MM.1S (cell line): ENCODE measurements around the gene MSI2.

Experiments used
- DNase-seq: peaks from one replicate; pipeline ENCODE4 v3.0.0-alpha.2; 2015
- H2AFZ ChIP-seq: fragments of 300-600 bp; sonication (generic); 2 replicates; pipeline ENCODE4 v1.6.0; 2016; ENCODE audit warnings: antibody characterized with exemption, low read length
- H3F3A ChIP-seq: fragments of 300-600 bp; sonication (generic); 2 replicates; pipeline ENCODE4 v1.6.1; 2016; ENCODE audit warnings: mild to moderate bottlenecking, antibody characterized with exemption, low read length, moderate library complexity, mixed read lengths; ENCODE audit not compliant: insufficient read depth
- H3K27ac ChIP-seq: fragments of 300-600 bp; sonication (generic); 2 replicates; pipeline ENCODE4 v1.5.1; 2016; ENCODE audit warnings: mild to moderate bottlenecking, low read length
- H3K27me3 ChIP-seq: fragments of 300-600 bp; sonication (generic); replicated peaks from 2 replicates; pipeline ENCODE4 v1.6.0; 2016; ENCODE audit warnings: low read length; ENCODE audit not compliant: insufficient read depth
- H3K36me3 ChIP-seq: fragments of 300-600 bp; sonication (generic); replicated peaks from 2 replicates; pipeline ENCODE4 v1.6.1; 2016; ENCODE audit warnings: mild to moderate bottlenecking, low read length, mixed read lengths; ENCODE audit not compliant: insufficient read depth
- H3K4me1 ChIP-seq: fragments of 300-600 bp; sonication (generic); 2 replicates; pipeline ENCODE4 v1.6.1; 2016; ENCODE audit warnings: low read length, mixed read lengths
- H3K4me2 ChIP-seq: fragments of 300-600 bp; sonication (generic); 2 replicates; pipeline ENCODE4 v1.6.0; 2016; ENCODE audit warnings: low read depth, low read length
- H3K4me3 ChIP-seq: fragments of 300-600 bp; sonication (generic); 2 replicates; pipeline ENCODE4 v1.5.1; 2016; ENCODE audit warnings: low read length, mixed read lengths
- H3K79me2 ChIP-seq: fragments of 300-600 bp; sonication (generic); 2 replicates; pipeline ENCODE4 v1.6.1; 2016; ENCODE audit warnings: mixed run types, low read length, mixed read lengths
- H3K9ac ChIP-seq: fragments of 300-600 bp; sonication (generic); 2 replicates; pipeline ENCODE4 v1.6.1; 2016; ENCODE audit warnings: low read length, mixed read lengths
- H3K9me2 ChIP-seq: fragments of 300-600 bp; sonication (generic); replicated peaks from 2 replicates; pipeline ENCODE4 v1.6.1; 2016; ENCODE audit warnings: mild to moderate bottlenecking, low read length, mixed read lengths; ENCODE audit not compliant: insufficient read depth
- H3K9me3 ChIP-seq: fragments of 300-600 bp; sonication (generic); replicated peaks from 2 replicates; pipeline ENCODE4 v1.6.1; 2016; ENCODE audit warnings: mild to moderate bottlenecking, low read length, mixed read lengths; ENCODE audit not compliant: insufficient read depth
- H4K20me1 ChIP-seq: fragments of 300-600 bp; sonication (generic); 2 replicates; pipeline ENCODE4 v1.6.1; 2016; ENCODE audit warnings: mild to moderate bottlenecking, low read length, moderate library complexity, mixed read lengths; ENCODE audit not compliant: insufficient read depth
- EZH2 ChIP-seq: fragments of 300-600 bp; sonication (generic); optimal IDR thresholded peaks from 2 replicates; pipeline ENCODE3; 2017; ENCODE audit warnings: low read depth, mild to moderate bottlenecking, antibody characterized with exemption, low read length, mixed read lengths
- EZH2phosphoT487 ChIP-seq: fragments of 300-600 bp; sonication (generic); IDR thresholded peaks from 2 replicates; pipeline ENCODE4 v1.6.1; 2018; ENCODE audit warnings: antibody characterized with exemption, low read length
- TF ChIP-seq, protein P1 (sequence below): fragments of 300-600 bp; sonication (generic); IDR thresholded peaks from 2 replicates; pipeline ENCODE4 v1.5.1; 2016; ENCODE audit warnings: antibody characterized with exemption, low read length, mixed read lengths

MSI2 gene

GRCh38 chr17:57422574-57423164 lies 166.3 kb downstream of the MSI2 start:
- TF ChIP-seq EZH2 (no peak), EZH2phosphoT487 (no peak)
- TF ChIP-seq, protein P1, sequence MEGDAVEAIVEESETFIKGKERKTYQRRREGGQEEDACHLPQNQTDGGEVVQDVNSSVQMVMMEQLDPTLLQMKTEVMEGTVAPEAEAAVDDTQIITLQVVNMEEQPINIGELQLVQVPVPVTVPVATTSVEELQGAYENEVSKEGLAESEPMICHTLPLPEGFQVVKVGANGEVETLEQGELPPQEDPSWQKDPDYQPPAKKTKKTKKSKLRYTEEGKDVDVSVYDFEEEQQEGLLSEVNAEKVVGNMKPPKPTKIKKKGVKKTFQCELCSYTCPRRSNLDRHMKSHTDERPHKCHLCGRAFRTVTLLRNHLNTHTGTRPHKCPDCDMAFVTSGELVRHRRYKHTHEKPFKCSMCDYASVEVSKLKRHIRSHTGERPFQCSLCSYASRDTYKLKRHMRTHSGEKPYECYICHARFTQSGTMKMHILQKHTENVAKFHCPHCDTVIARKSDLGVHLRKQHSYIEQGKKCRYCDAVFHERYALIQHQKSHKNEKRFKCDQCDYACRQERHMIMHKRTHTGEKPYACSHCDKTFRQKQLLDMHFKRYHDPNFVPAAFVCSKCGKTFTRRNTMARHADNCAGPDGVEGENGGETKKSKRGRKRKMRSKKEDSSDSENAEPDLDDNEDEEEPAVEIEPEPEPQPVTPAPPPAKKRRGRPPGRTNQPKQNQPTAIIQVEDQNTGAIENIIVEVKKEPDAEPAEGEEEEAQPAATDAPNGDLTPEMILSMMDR: no peak
- Histone ChIP-seq H3K36me3 (no peaks in the 10 kb centered on the region), H4K20me1 (no peaks in the 10 kb centered on the region), H3K27ac (no peak overlapping the region), H3K27me3 (no peaks in the 10 kb centered on the region), H3K9me3 (no peaks in the 10 kb centered on the region), H3K9ac (no peak overlapping the region), H3K4me1 (peaks cover 10% of the 10 kb centered on the region), H3F3A (no peaks in the 10 kb centered on the region), H3K79me2 (peaks cover 85% of the 10 kb centered on the region), H3K4me2 (no peak overlapping the region), H2AFZ (no peak overlapping the region), H3K4me3 (no peak overlapping the region), H3K9me2 (no peaks in the 10 kb centered on the region)
- DNase-seq: no peak

GRCh38 chr17:57423541-57423940 lies 167.2 kb downstream of the MSI2 start:
- Histone ChIP-seq H3K36me3 (no peaks in the 10 kb centered on the region), H3K4me2 (no peak overlapping the region), H3K27ac (no peak overlapping the region), H3K9me3 (no peaks in the 10 kb centered on the region), H3K27me3 (no peaks in the 10 kb centered on the region), H4K20me1 (no peaks in the 10 kb centered on the region), H3K9me2 (no peaks in the 10 kb centered on the region), H3K4me1 (peaks cover 10% of the 10 kb centered on the region), H3K9ac (no peak overlapping the region), H3F3A (no peaks in the 10 kb centered on the region), H3K79me2 (peaks cover 83% of the 10 kb centered on the region), H2AFZ (no peak overlapping the region), H3K4me3 (no peak overlapping the region)
- DNase-seq: no peak
- TF ChIP-seq, protein P1: no peak
- TF ChIP-seq EZH2phosphoT487 (no peak), EZH2 (no peak)

- H4K20me1 ChIP-seq: no peaks in the 10 kb centered on the region
- peaks cover 89% of the 10 kb centered on the region for H3K79me2 ChIP-seq
- peaks cover 10% of the 10 kb centered on the region for H3K4me1 ChIP-seq
- no peaks in the 10 kb centered on the region for H3K27me3 ChIP-seq
- TF ChIP-seq, protein P1: no peak
- TF ChIP-seq EZH2 (no peak), EZH2phosphoT487 (no peak)
- H3K4me2 ChIP-seq: no peak overlapping the region
- no peak for DNase-seq
- no peak overlapping the region for H3K27ac ChIP-seq
- H3K4me3 ChIP-seq: no peak overlapping the region
- no peaks in the 10 kb centered on the region for H3K9me2 ChIP-seq
- H3K36me3 ChIP-seq: no peaks in the 10 kb centered on the region
- no peak overlapping the region for H3K9ac ChIP-seq
- no peak overlapping the region for H2AFZ ChIP-seq
- H3K9me3 ChIP-seq: no peaks in the 10 kb centered on the region
- no peaks in the 10 kb centered on the region for H3F3A ChIP-seq
Observed at GRCh38 chr17:57424273-57424672, 167.9 kb downstream of the MSI2 start.
